Stimulated activated naive CD8-positive, alpha-beta T cell treated with anti-CD3 and anti-CD28 coated beads, Interleukin-15, Interleukin-2, amounts not matched to agents 100 ng/mL and 50 ng/mL, for 24 hours (primary cell): ENCODE data around the gene FIG4.
A peak's percentile ranks its signal among the peaks of the same experiment; 100 is the strongest.
"Not testable (repeated sequence)": the region's sequence is repeated elsewhere in the genome, so short reads cannot be mapped to it uniquely, and the experiment has no call there.

ENCODE experiments used
- H3K27ac Mint-ChIP-seq: one replicate; pipeline ENCODE4 v1.8.0; 2021; ENCODE audit warnings: mild to moderate bottlenecking, mixed read lengths
- H3K27me3 Mint-ChIP-seq: one replicate; pipeline ENCODE4 v1.8.0; 2021; ENCODE audit warnings: mixed read lengths
- H3K36me3 Mint-ChIP-seq: one replicate; pipeline ENCODE4 v1.8.0; 2021; ENCODE audit warnings: low read depth, mixed read lengths
- H3K4me1 Mint-ChIP-seq: one replicate; pipeline ENCODE4 v1.8.0; 2021; ENCODE audit warnings: low read depth, mixed read lengths
- H3K4me3 Mint-ChIP-seq: one replicate; pipeline ENCODE4 v1.8.0; 2021; ENCODE audit warnings: mild to moderate bottlenecking, mixed read lengths
- H3K9me3 Mint-ChIP-seq: one replicate; pipeline ENCODE4 v1.8.0; 2021; ENCODE audit warnings: mixed read lengths

FIG4 gene

DNA sequence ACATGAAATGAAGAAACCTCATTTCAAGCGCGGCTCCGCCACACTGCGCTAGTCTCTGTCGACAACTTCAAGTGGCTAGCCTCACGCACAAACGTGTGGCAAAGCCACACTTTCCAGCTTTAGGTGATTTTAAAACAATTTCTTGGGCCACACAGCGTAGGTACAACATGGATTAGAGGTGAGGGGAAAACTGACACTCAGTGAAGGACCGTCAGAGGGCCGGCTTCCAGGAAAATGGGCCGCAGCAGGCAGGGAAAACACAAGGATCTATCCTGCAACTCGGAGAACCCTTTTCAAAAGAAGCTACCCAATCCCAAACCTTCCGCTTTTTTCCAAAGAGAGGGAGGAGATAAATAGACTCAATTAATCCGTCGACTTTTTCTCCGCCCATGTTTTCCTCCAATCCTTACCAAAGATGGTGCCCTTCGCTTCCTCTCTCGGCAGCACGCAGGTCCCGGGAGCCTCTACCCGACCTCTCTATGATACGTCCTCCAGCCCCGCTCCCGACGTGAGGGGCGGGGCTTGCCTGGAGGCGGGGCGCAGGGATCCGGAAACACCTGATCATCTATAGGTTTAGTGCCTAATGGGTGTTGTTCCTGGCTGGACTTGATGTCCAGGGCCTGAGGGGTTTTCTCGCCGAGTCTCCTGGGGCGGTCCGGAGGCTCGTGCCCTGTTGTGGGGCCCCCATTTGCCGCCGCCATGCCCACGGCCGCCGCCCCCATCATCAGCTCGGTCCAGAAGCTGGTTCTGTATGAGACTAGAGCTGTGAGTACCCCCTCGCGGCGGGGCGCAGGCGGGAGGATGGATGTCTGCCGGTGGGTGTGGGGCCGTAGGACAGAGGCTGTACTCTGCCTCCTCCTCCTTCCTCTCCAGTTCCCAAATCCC, at the start of gene FIG4, which contains the start of gene AK9:
FIG4 (plus strand) TSS at position 560 of the 885 bp plus-strand sequence; CDS start at position 700, 140 bp downstream.
AK9 (minus strand) TSS at position 466 of the 885 bp plus-strand sequence. CDS start 15,457 bp downstream, outside the sequence.
- Mint-ChIP-seq H3K36me3 (peaks cover 5% of the 10 kb centered on the region), H3K27me3 (no peaks in the 10 kb centered on the region), H3K4me1 (peaks cover 43% of the 10 kb centered on the region), H3K4me3 (peak within 1 kb of the TSS; percentile 90), H3K9me3 (no peaks in the 10 kb centered on the region), H3K27ac (peak within 1 kb of the TSS; percentile 88)

DNA sequence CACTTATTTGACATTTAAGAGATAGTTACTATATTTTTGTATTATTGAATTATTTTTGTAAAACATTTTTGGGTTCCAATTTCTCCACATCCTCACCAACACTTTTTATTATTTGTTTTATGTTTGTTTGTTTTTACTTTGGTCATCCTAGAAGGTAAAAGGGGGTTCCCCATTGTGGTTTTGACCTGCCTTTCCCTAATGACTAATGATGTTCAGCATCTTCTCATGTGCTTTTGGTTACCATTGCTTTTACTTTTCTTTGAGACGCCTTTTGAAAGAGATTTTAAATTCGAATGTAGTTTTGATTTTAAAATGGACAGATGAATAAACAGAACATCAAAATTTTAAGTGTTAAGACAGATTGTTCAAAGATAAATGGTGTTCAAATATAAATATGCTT, 47.0 kb upstream of the FIG4 start:
- no peaks in the 10 kb centered on the region for H3K27me3 Mint-ChIP-seq
- no peaks in the 10 kb centered on the region for H3K4me1 Mint-ChIP-seq
- H3K4me3 Mint-ChIP-seq, result no peak overlapping the region
- peaks cover 10% of the 10 kb centered on the region for H3K9me3 Mint-ChIP-seq
- no peak overlapping the region for H3K27ac Mint-ChIP-seq
- H3K36me3 Mint-ChIP-seq, result peaks cover 44% of the 10 kb centered on the region

DNA sequence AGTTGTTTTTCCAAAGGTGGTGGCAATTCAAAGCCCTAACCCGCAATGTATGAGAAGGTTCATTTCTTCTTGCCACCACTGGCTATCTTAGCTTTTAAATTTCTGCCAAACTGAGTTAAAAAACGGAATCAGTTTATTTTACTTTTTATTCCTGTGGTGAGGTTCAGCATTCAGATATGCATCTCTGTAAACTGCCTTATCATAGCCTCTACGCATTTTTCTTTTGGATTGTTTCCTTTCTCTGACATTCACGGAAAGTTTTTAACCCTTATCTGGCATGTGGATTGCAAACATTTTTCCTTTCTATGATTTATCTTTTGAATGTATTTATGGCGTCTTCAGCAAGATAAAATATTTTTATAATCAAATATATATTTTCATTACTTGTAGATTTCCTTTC, 37.8 kb upstream of the FIG4 start:
- Mint-ChIP-seq H3K36me3 (no peaks in the 10 kb centered on the region), H3K4me3 (no peak overlapping the region), H3K27ac (no peak overlapping the region), H3K9me3 (no peaks in the 10 kb centered on the region), H3K27me3 (no peaks in the 10 kb centered on the region), H3K4me1 (no peaks in the 10 kb centered on the region)

DNA sequence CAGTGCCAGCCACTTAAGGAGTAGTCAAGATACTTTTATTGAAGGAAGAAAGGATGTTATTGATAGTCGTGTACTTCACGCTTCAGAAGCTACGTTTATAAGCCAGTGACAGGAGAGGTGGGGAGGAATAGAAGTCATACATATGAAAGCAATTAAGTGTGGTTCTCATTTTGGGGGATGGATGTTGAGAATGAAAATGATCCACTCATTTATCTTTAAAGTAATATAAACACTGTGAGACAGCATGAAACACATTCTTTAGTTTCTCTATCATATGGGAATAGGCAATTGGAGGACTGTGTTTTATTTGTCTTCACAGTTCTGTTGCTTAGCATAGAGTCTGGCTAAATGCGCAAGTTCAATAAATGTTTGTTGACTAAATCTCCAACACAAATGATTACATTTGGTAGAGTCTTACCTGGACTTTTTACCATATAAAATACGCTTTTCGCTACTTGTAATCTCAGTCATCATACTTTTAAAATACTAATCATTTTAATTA, 35.3 kb upstream of the FIG4 start:
- Mint-ChIP-seq H3K4me3 (no peak overlapping the region), H3K36me3 (no peaks in the 10 kb centered on the region), H3K27ac (no peak overlapping the region), H3K27me3 (no peaks in the 10 kb centered on the region), H3K4me1 (no peaks in the 10 kb centered on the region), H3K9me3 (no peaks in the 10 kb centered on the region)

DNA sequence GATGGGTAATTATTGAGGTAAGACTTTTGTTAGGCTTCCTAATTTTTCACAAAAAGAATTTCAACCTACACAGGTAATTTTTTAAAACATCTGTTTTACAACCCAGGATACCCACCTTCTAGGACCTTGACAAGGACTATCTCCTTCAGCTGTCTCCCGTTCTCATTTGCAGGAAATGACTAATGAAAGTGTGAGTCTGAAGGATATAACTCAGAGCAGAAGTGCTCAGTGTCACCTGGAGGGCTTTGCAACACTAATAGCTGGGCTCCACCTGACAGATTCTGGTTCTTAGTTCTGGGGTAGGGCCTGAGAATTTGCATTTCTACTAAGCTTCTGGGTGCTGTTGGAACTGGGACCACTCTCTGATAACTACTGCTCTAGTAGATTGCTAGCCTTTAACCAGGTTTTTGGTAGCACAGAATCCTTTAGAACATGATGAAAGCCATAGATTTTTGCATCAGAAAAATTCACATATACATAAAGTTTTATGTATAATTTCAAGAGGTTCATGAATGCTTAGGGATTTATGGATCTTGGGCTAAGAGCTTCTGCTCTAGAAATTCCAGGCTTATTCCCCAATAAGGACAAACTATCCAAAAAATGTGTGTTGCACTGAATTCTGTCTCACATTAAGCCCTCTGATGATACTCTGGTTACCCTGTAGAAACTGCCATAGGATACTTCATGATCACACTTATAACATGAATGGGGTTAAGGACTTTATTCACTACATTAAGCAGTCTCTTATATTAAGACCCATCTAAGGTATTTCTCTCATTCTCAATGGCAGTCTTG, 30.4 kb upstream of the FIG4 start:
- Mint-ChIP-seq H3K9me3 (no peaks in the 10 kb centered on the region), H3K27ac (no peak overlapping the region), H3K4me1 (no peaks in the 10 kb centered on the region), H3K27me3 (no peaks in the 10 kb centered on the region), H3K36me3 (no peaks in the 10 kb centered on the region), H3K4me3 (no peak overlapping the region)

DNA sequence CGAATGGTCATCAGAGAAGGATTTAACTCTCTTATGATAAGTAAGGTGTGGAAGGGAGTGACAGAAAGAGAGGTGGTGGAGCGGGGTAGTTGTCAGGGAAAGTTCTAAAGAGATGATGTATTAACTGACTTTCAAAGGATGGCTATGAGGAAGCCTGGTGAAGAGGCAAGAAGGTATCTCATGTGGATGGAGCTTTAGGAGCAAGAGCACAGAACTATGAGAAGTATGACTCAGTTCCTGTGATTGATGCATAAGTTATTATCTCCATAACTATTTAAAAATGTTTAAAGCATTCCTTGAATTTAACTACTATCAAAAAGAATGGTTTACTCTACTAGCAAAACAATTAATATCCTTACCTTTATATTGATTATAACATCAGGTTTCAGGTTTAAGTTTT, 28.9 kb upstream of the FIG4 start:
- no peaks in the 10 kb centered on the region for H3K36me3 Mint-ChIP-seq
- no peak overlapping the region for H3K4me3 Mint-ChIP-seq
- H3K27me3 Mint-ChIP-seq, result no peaks in the 10 kb centered on the region
- H3K4me1 Mint-ChIP-seq, result no peaks in the 10 kb centered on the region
- H3K9me3 Mint-ChIP-seq, result no peaks in the 10 kb centered on the region
- H3K27ac Mint-ChIP-seq, result no peak overlapping the region

DNA sequence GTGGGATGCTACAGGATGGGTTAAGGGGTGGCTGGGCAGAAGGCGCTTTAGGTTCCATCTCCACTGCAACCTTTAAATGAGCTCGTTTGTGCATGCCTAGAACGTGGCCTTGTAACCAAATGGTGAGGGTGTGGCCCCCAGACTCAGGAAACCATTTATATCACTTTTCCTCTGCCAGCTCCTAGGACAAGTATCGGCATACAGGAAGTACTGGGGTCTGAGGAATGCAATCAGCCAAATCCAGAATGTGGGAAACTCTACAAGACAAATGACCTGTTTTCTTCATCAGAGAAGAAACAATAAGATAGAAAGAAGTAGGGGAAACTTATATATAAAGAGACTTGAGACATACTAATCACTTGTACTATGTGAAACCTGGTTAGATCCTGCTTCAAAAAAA, 21.3 kb upstream of the FIG4 start:
- H3K27me3 Mint-ChIP-seq, result no peaks in the 10 kb centered on the region
- H3K4me3 Mint-ChIP-seq, result no peak overlapping the region
- peaks cover 18% of the 10 kb centered on the region for H3K36me3 Mint-ChIP-seq
- H3K27ac Mint-ChIP-seq, result no peak overlapping the region
- H3K9me3 Mint-ChIP-seq, result no peaks in the 10 kb centered on the region
- no peaks in the 10 kb centered on the region for H3K4me1 Mint-ChIP-seq

DNA sequence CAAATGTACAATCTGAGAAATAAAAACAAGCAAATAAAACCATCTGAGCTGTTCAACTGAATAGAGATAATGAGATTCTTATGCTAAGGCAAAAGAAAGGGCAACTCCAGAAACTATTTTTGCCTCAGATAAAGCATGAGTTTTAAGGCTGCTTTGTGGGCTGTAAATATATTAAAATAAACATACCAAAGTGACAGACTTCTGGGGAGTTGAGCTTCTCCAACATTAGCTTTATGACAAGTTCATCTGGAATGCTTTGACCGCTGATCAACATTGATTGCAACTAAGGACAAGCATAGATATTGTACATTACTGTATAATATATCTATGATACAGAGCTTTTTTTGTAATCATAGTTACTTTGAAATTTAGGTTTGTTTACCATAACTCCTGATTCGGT, 19.4 kb upstream of the FIG4 start:
- H3K9me3 Mint-ChIP-seq, result no peaks in the 10 kb centered on the region
- H3K4me3 Mint-ChIP-seq, result no peak overlapping the region
- no peak overlapping the region for H3K27ac Mint-ChIP-seq
- peaks cover 18% of the 10 kb centered on the region for H3K36me3 Mint-ChIP-seq
- no peaks in the 10 kb centered on the region for H3K4me1 Mint-ChIP-seq
- no peaks in the 10 kb centered on the region for H3K27me3 Mint-ChIP-seq

DNA sequence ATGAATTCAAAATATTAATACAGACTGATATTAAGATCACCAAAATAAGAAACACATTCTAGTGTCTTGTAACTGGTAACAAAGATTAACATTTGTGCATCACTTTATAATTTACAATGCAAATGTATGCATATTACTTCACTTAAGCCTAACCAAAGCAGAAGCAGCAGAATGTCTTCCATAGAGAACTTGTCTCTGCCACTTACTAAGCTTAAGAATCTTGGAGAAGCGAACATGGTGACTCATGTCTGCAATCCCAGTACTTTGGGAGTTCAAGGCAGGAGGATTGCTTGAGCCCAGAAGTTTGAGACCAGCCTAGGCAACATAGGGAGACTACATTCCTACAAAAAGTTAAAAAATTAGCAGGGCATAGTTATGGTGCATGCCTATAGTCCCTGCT, 18.9 kb upstream of the FIG4 start:
- no peak overlapping the region for H3K4me3 Mint-ChIP-seq

DNA sequence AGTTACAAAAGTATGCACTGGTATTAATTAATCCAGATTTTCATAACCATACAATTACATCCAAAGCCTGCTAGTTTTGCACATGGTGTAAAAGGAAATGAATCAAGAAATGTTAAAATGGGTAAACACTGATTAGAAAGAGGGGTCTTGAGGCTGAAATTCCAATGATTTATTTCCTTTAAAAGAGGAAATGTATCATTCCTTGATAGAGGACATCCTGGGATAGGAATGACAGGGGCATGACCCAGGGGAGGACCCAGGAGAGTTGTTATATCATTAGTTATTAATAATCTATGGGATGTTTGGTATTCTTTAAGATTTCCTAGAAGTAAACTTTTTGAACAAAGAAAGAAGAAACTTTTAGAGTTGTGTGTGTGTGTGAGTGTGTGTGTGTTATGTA, 18.3 kb upstream of the FIG4 start:
- Mint-ChIP-seq H3K4me3 (no peak overlapping the region), H3K27me3 (no peaks in the 10 kb centered on the region), H3K36me3 (peaks cover 18% of the 10 kb centered on the region), H3K9me3 (no peaks in the 10 kb centered on the region), H3K4me1 (no peaks in the 10 kb centered on the region), H3K27ac (no peak overlapping the region)

More for the DNA sequence above, 18.9 kb upstream of the FIG4 start:
- no peaks in the 10 kb centered on the region for H3K4me1 Mint-ChIP-seq
- peaks cover 18% of the 10 kb centered on the region for H3K36me3 Mint-ChIP-seq
- no peaks in the 10 kb centered on the region for H3K27me3 Mint-ChIP-seq
- H3K9me3 Mint-ChIP-seq, result no peaks in the 10 kb centered on the region
- no peak overlapping the region for H3K27ac Mint-ChIP-seq

DNA sequence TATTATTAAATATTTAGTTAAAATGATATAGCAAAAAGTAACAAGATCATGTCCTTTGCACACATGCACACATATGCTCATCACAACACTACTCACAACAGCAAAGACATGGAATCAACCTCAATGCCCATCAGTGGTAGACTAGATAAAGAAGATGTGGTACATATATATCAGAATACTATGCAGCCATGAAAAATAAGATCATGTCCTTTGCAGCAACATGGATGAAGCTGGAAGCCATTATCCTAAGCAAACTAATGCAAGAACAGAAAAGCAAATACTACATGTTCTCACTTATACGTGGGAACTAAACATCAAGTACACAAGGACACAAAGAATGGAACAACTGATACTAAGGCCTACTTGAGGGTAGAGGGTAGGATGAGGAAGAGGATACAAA, 14.4 kb upstream of the FIG4 start:
- Mint-ChIP-seq H3K27me3 (no peaks in the 10 kb centered on the region), H3K36me3 (no peaks in the 10 kb centered on the region), H3K9me3 (no peaks in the 10 kb centered on the region), H3K27ac (no peak overlapping the region), H3K4me3 (no peak overlapping the region), H3K4me1 (no peaks in the 10 kb centered on the region)

DNA sequence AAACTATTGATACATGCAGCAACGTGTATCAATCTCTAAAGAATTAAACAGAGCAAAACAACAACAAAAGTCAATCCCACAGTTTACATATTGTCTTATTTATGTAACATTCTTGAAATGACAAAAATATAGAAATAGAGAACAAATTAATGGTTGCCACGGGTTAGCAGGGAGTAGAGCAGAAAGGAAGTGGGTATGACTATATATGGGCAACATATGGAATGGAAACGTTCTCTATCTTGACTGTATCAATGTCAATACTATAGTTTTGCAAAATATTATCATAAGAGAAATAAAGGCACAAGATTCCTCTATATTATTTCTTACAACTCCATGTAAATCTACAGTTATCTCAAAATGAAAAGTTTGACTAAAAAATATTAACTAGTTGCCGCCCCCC, 12.9 kb upstream of the FIG4 start:
- Mint-ChIP-seq H3K4me3 (no peak overlapping the region), H3K27me3 (no peaks in the 10 kb centered on the region), H3K9me3 (no peaks in the 10 kb centered on the region), H3K36me3 (no peaks in the 10 kb centered on the region), H3K4me1 (no peaks in the 10 kb centered on the region), H3K27ac (no peak overlapping the region)

DNA sequence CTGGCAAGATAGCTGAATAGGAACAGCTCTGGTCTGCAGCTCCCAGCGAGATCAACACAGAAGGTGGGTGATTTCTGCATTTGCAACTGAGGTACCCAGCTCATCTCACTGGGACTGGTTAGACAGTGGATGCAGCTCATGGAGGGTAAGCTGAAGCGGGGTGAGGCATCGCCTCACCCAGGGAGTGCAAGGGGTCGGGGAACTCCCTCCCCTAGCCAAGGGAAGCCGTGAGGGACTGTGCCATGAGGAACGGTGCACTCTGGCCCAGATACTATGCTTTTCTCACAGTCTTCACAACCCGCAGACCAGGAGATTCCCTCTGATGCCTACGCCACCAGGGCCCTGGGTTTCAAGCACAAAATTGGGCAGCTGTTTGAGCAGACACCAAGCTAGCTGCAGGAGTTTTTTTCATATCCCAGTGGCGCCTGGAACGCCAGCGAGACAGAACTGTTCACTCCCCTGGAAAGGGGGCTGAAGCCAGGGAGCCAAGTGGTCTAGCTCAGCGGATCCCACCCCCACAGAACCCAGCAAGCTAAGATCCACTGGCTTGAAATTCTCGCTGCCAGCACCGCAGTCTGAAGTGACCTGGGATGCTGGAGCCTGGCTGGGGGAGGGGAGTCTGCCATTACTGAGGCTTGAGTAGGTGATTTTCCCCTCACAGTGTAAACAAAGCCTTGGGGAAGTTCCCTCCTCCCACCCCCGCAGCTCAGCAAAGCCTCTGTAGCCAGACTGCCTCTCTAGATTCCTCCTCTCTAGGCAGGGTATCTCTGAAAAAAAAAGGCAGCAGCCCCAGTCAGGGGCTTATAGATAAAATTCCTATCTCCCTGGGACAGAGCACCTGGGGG, 12.2 kb upstream of the FIG4 start:
- H3K9me3 Mint-ChIP-seq, H3K4me3 Mint-ChIP-seq, H3K27me3 Mint-ChIP-seq, H3K4me1 Mint-ChIP-seq, H3K27ac Mint-ChIP-seq, H3K36me3 Mint-ChIP-seq: not testable (repeated sequence)

DNA sequence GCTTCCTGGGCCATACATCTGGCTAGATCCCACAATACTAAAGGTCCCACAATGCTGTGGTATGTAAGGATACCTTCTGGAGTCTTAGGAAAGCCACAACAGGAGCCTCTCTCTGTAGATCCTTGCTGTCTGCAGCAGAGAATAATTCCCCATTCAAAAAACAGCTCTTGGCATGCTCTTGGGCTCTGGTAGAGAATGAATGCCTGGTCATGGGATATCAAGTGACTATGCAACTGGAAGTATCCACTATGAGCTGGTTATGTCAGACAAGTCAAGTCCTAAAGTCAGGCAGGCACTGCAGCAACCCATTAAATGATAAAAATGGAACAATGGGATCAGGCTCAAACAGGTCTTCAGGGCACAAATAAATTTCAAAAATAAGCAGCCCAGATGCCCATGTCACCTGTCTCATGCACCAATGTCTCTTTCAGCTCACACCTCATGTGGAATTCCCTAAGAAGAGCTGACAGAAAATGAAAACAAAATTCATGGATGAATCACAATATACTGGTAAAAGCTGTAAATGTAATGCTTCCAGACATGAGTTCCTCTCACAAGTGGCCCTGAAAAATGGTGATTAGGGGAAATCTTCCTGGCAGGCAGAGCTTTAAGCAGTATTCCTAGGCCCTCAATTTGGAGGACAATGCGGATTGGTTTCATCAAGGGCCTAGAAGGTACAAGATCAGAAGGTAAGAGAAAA, 4.4 kb upstream of the FIG4 start:
- Mint-ChIP-seq H3K4me3 (no peak overlapping the region), H3K27me3 (no peaks in the 10 kb centered on the region), H3K36me3 (no peaks in the 10 kb centered on the region), H3K4me1 (peaks cover 28% of the 10 kb centered on the region), H3K9me3 (no peaks in the 10 kb centered on the region), H3K27ac (peak overlapping the region; percentile 36)
